Epithelial cell of alveolus of lung (primary cell): Measurements from ENCODE around the gene SF3A1. TPM values are rescaled to one million over a fixed set of nuclear protein-coding genes. Genes with fewer than 3 reads are reported as not detected.

Source experiments
- total RNA-seq: library from RNA; depleted of rRNA; stranded (reverse); fragments of >200 nt; gene quantifications from 2 replicates; pipeline ENCODE4 v1.2.1, GENCODE V29; 2015

Gene SF3A1, protein sequence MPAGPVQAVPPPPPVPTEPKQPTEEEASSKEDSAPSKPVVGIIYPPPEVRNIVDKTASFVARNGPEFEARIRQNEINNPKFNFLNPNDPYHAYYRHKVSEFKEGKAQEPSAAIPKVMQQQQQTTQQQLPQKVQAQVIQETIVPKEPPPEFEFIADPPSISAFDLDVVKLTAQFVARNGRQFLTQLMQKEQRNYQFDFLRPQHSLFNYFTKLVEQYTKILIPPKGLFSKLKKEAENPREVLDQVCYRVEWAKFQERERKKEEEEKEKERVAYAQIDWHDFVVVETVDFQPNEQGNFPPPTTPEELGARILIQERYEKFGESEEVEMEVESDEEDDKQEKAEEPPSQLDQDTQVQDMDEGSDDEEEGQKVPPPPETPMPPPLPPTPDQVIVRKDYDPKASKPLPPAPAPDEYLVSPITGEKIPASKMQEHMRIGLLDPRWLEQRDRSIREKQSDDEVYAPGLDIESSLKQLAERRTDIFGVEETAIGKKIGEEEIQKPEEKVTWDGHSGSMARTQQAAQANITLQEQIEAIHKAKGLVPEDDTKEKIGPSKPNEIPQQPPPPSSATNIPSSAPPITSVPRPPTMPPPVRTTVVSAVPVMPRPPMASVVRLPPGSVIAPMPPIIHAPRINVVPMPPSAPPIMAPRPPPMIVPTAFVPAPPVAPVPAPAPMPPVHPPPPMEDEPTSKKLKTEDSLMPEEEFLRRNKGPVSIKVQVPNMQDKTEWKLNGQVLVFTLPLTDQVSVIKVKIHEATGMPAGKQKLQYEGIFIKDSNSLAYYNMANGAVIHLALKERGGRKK
- total RNA-seq: 24.3 and 63.7 TPM in 2 replicates

DNA sequence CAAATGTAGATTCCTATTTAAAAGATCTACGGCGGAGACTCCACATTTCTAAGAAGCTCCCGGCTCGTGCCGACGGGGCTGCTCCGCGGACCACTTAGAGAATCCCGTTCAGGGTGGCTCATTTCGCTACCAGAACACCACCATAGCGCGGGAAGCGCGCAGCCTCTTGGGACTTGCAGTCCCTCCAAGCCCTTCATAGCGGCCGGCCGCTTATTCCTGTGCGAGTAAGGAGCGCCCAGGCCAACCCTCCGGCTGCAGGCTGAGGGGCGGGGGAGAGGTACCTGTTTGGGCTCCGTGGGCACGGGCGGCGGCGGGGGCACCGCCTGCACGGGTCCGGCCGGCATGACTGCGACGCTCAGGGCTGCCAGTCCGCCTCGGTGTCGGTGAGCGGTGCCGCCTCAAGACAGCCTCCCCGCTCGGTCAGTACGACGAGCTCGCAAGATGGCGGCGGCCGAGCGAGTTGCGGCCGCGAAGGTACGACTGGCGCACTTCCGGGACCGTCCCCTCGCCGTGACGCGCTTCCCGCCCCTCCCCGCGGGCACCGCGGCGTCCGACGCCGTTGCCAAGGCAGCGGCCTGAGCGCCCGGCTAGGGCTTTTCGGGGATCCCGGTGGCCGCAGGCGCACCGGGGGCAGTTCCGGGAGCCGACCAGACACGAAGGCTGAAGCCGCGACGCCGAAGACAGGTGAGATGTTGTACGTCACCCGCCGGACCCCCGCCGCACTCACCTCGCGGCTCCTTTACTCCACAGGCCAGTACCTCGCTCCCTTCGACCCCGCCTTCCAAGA is at the start of gene SF3A1, which contains the start of gene CCDC157:
SF3A1 (minus strand) TSS at position 446 of the 787 bp plus-strand sequence; CDS start at position 344, 102 bp downstream.
CCDC157 (plus strand) TSS at position 559 of the 787 bp plus-strand sequence. CDS start 8,994 bp downstream, outside the sequence.

GRCh38 chr22:30396871-30397655 is 40.4 kb upstream of the SF3A1 start, which contains the start of gene SEC14L2:
Gene SEC14L2 (plus strand): TSS chr22:30397018. CDS start chr22:30397117, 99 bp downstream.

DNA sequence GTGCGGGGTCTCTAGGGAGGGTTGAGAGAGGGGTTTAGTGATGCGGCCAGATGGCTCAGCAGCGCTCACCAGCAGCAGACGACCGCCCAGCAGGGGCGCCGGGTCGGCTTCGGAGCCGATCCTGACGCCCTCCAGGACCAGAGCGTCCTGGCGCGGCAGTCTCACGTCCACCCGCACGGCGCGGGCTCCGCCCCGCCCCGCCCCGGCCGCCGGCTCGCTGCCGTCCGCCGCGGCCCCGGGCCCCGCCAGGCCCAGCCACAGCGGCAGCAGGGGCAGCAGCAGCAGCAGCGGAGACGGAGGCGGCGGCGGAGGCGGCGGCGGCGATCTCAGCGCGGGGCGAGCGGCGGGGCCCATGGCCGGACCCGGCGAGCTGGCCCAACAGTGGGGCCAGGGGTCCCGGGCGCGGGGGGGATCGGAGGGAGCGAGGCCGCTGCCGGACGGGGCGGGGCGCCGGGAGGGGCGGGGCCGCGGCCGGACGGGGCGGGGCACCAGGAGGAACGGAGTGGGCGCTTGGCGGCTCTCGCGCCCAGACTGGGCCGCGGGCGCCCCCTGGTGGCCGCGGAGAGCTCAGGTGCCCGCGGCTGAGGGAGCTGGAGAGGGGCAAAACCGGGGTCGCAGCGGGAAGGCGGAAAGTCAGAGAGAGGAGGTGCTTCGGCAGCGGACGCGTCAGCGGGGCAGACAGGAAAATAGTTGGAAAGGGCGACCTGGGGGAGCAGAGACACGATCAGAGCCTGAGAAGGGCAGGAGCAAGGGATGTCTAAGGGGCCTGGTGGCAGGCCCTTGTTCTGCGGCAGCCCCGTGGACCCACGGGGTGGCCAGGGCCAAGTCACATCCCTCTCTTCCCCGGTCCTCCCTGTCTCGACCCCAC is 30.5 kb upstream of the SF3A1 start, which contains the start of gene RNF215:
RNF215 (minus strand) TSS at position 452 of the 868 bp plus-strand sequence; CDS start at position 354, 98 bp downstream.

GRCh38 chr22:30326706-30327362 is 29.9 kb downstream of the SF3A1 start, which contains the start of gene TBC1D10A:
Gene TBC1D10A (minus strand): TSS chr22:30326941. CDS start chr22:30326881, 60 bp downstream.

DNA sequence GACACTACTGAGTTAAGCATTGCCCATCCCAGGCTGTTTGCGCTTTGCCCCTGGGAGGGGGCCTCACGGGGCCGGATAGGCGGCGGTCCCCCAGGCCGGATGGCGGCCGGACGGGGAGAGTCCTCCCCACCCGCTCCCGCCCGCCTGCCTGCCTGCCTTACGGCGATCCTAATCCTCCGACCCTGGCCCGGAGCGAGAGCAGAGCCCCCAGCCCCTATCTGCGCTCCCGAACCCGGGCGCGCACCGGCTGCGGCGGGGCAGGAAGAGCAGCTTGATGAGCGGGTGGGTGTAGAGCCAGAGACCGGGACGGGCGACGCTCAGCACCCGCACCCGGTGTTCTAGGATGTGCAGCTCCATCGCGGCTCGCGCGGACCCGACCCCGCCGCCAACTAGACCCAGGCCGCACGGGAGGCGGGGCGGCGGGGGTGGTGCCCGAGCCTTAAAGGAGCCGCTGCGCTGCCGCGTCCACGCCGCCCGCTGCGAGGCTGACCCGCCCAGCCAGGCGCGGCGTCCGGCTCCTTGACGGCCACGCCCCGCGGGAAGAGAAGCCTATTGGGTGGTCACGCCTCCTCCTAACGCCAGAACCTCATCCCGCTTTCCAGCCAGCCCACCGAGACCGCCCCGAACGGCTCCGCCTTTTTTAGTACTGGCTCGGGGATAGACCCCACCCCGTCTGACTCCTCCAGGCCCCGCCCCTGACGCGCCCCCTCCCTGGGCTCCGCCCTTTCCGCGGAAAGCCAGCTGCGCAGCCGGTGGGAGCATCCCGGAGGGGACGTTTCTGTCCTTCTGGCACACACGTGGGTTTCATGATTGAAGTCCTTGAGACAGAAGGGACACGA is 67.3 kb downstream of the SF3A1 start, which contains the start of gene CASTOR1:
CASTOR1 (minus strand) TSS at position 365 of the 839 bp plus-strand sequence; CDS start at position 357, 8 bp downstream.

Other genes starting within 250 kb of the SF3A1 start
- 12.9 and 52.8 TPM in 2 replicates for gene LIF, start 110.1 kb downstream of the SF3A1 start, total RNA-seq
- 0.13 TPM in 1 of 2 replicates, not detected in the other for gene OSM, start 90.0 kb downstream of the SF3A1 start, total RNA-seq
- gene CASTOR1, start 67.4 kb downstream of the SF3A1 start, total RNA-seq: 8.1 and 8.9 TPM in 2 replicates
- 16.3 and 19.9 TPM in 2 replicates for gene TBC1D10A, start 30.0 kb downstream of the SF3A1 start, total RNA-seq
- gene CCDC157, start 113 bp upstream of the SF3A1 start, total RNA-seq: 2.2 and 3.9 TPM in 2 replicates
- gene RNF215, start 30.5 kb upstream of the SF3A1 start, total RNA-seq: 23.7 and 24.6 TPM in 2 replicates
- gene SEC14L2, start 40.1 kb upstream of the SF3A1 start, total RNA-seq: 7.0 and 77.6 TPM in 2 replicates
- gene MTFP1, start 68.9 kb upstream of the SF3A1 start, total RNA-seq: 20.0 and 53.7 TPM in 2 replicates
- not detected in 2 replicates for gene SEC14L3, start 115.1 kb upstream of the SF3A1 start, total RNA-seq
- not detected in 2 replicates for gene SEC14L4, start 148.8 kb upstream of the SF3A1 start, total RNA-seq
- not detected in 2 replicates for gene SEC14L6, start 189.8 kb upstream of the SF3A1 start, total RNA-seq
- gene GAL3ST1, start 217.8 kb upstream of the SF3A1 start, total RNA-seq: not detected in 2 replicates
- gene PES1, start 235.0 kb upstream of the SF3A1 start, total RNA-seq: 62.1 and 67.6 TPM in 2 replicates